SK-N-SH (cell line): ENCODE measurements around the gene THSD4. TPM values are rescaled to one million over a fixed set of nuclear protein-coding genes. Genes with fewer than 3 reads are reported as not detected.

Experiments used
- CTCF ChIA-PET: fragments of 300-600, 350-600 bp; formaldehyde crosslinking; extraction: SDS; loops from one replicate; lab custom pipeline; 2021; lab: Yijun Ruan, JAX
- POLR2A ChIA-PET: fragments of 350-600 bp; sonication (Branson Sonifier 250); formaldehyde crosslinking; extraction: SDS; loops from one replicate; lab custom pipeline; 2020; ENCODE audit warnings: antibody characterized with exemption, inconsistent platforms; lab: Yijun Ruan, JAX
- DNase-seq: peaks from one replicate; pipeline ENCODE4 v3.0.0; 2012
- H2AFZ ChIP-seq: fragments of 200-600 bp; sonication (generic); 2 replicates; pipeline ENCODE4 v1.8.1; 2016; ENCODE audit warnings: antibody characterized with exemption, mild to moderate bottlenecking, low read depth
- H3F3A ChIP-seq: fragments of 200-600 bp; sonication (generic); replicated peaks from 2 replicates; pipeline ENCODE3; 2016; ENCODE audit warnings: antibody characterized with exemption, mild to moderate bottlenecking; ENCODE audit not compliant: insufficient read depth
- H3K27ac ChIP-seq, 2 experiments: fragments of 200-500 bp in 1 of 2; fragments of 200-600 bp in 1 of 2; sonication (Bioruptor generic) in 1 of 2; sonication (generic), shearing (Covaris generic) in 1 of 2; 2 replicates each; pipeline versions ENCODE4 v1.5.1 to v1.6.1; 2014 to 2016; ENCODE audit warnings: low read depth in 2 of 2, inconsistent platforms in 1 of 2, low read length in 1 of 2, mild to moderate bottlenecking in 1 of 2, mixed read lengths in 1 of 2
- H3K27me3 ChIP-seq: fragments of 200-600 bp; sonication (generic), shearing (Covaris generic); 2 replicates; pipeline ENCODE4 v1.6.1; 2016; ENCODE audit warnings: mixed run types; ENCODE audit not compliant: insufficient read depth
- H3K36me3 ChIP-seq, 2 experiments: fragments of 200-500 bp in 1 of 2; fragments of 200-600 bp in 1 of 2; sonication (Bioruptor generic) in 1 of 2; sonication (generic) in 1 of 2; replicated peaks in 1 of 2; 2 replicates each; pipeline versions ENCODE3 to v1.5.1; 2014 to 2016; ENCODE audit warnings: low read length in 1 of 2, mild to moderate bottlenecking in 1 of 2; ENCODE audit not compliant: insufficient read depth in 2 of 2, control insufficient read depth in 1 of 2
- H3K4me1 ChIP-seq, 2 experiments: fragments of 200-500 bp in 1 of 2; fragments of 200-600 bp in 1 of 2; sonication (Bioruptor generic) in 1 of 2; sonication (generic), shearing (Covaris generic) in 1 of 2; 2 replicates each; pipeline versions ENCODE4 v1.5.1 to v1.6.1; 2014 to 2016; ENCODE audit warnings: low read depth in 1 of 2, low read length in 1 of 2, mixed run types in 1 of 2; ENCODE audit not compliant: insufficient read depth in 2 of 2, control insufficient read depth in 1 of 2
- H3K4me2 ChIP-seq: fragments of 200-600 bp; sonication (generic), shearing (Covaris generic); 2 replicates; pipeline ENCODE4 v1.6.1; 2017; ENCODE audit warnings: mixed run types
- H3K4me3 ChIP-seq, 2 experiments: fragments of 200-500 bp in 1 of 2; fragments of 200-600 bp in 1 of 2; sonication (Bioruptor generic) in 1 of 2; sonication (generic), shearing (Covaris generic) in 1 of 2; 2 replicates each; pipeline versions ENCODE4 v1.5.1 to v1.8.1; 2014 to 2016; ENCODE audit warnings: low read depth in 2 of 2, inconsistent platforms in 1 of 2, low read length in 1 of 2, mild to moderate bottlenecking in 1 of 2, mixed read lengths in 1 of 2, moderate library complexity in 1 of 2
- H3K79me2 ChIP-seq: fragments of 200-600 bp; sonication (generic); 2 replicates; pipeline ENCODE4 v1.8.1; 2017; ENCODE audit warnings: mild to moderate bottlenecking; ENCODE audit not compliant: insufficient read depth
- H3K9ac ChIP-seq: fragments of 200-600 bp; sonication (generic); 2 replicates; pipeline ENCODE4 v1.6.1; 2017; ENCODE audit warnings: mixed run types
- H3K9me2 ChIP-seq: fragments of 200-600 bp; sonication (generic); 2 replicates; pipeline ENCODE4 v1.6.1; 2017; ENCODE audit warnings: mixed run types
- H3K9me3 ChIP-seq: fragments of 200-600 bp; sonication (generic); 2 replicates; pipeline ENCODE4 v1.6.1; 2017; ENCODE audit warnings: mixed run types, mild to moderate bottlenecking, moderate library complexity
- H4K20me1 ChIP-seq: fragments of 200-600 bp; sonication (generic); 2 replicates; pipeline ENCODE4 v1.6.1; 2017; ENCODE audit warnings: mild to moderate bottlenecking, mixed run types; ENCODE audit not compliant: insufficient read depth
- CHD2 ChIP-seq: fragments of 150-350 bp; IDR thresholded peaks from 2 replicates; pipeline ENCODE4 v1.6.1; 2018; ENCODE audit warnings: low read length; ENCODE audit not compliant: partially characterized antibody
- ELF1 ChIP-seq: IDR thresholded peaks from 2 replicates; pipeline ENCODE4 v1.4.0; 2012
- EP300 ChIP-seq, 2 experiments: IDR thresholded peaks; 2 replicates each; pipeline versions ENCODE4 v1.4.0 to v1.6.1; 2012; ENCODE audit warnings: borderline replicate concordance in 1 of 2, low read depth in 1 of 2, low read length in 1 of 2
- FOSL2 ChIP-seq: IDR thresholded peaks from 2 replicates; pipeline ENCODE4 v1.4.0; 2012; ENCODE audit warnings: low read depth, mild to moderate bottlenecking, moderate library complexity, borderline replicate concordance
- FOXM1 ChIP-seq: IDR thresholded peaks from 2 replicates; pipeline ENCODE4 v1.4.0; 2012; ENCODE audit warnings: low read depth, mild to moderate bottlenecking
- GATA2 ChIP-seq: sonication (generic); formaldehyde crosslinking; IDR thresholded peaks from 2 replicates; pipeline ENCODE4 v1.5.0; 2020; ENCODE audit warnings: mild to moderate bottlenecking, missing genetic modification reagents
- PBX3 ChIP-seq: IDR thresholded peaks from 2 replicates; pipeline ENCODE4; 2012
- POLR2AphosphoS5 ChIP-seq: IDR thresholded peaks from 2 replicates; pipeline ENCODE4 v1.6.1; 2012; ENCODE audit warnings: low read depth, low read length
- RAD21 ChIP-seq: IDR thresholded peaks from 2 replicates; pipeline ENCODE4 v1.6.1; 2012; ENCODE audit warnings: mild to moderate bottlenecking, low read length
- RCOR1 ChIP-seq: fragments of 150-350 bp; IDR thresholded peaks from 2 replicates; pipeline ENCODE4 v1.6.1; 2017; ENCODE audit warnings: antibody characterized with exemption, low read length
- TAF1 ChIP-seq: IDR thresholded peaks from 2 replicates; pipeline ENCODE4 v1.6.1; 2012; ENCODE audit warnings: low read depth, mild to moderate bottlenecking, low read length, moderate library complexity, borderline replicate concordance
- TCF12 ChIP-seq: IDR thresholded peaks from 2 replicates; pipeline ENCODE4 v1.4.0; 2012
- TEAD4 ChIP-seq: IDR thresholded peaks from 2 replicates; pipeline ENCODE4 v1.4.0; 2012; ENCODE audit warnings: mild to moderate bottlenecking, borderline replicate concordance; ENCODE audit not compliant: insufficient read depth
- USF2 ChIP-seq: fragments of 150-350 bp; IDR thresholded peaks from 2 replicates; pipeline ENCODE4 v1.6.1; 2017; ENCODE audit warnings: antibody characterized with exemption, low read length, low read depth, borderline replicate concordance
- WGBS: methylation state at CpG from one replicate; pipeline ENCODE4 v1.1.6; 2017; ENCODE audit warnings: low lambda C conversion rate; 5-methylcytosine and 5-hydroxymethylcytosine counted together
- polyA plus RNA-seq, 3 experiments: library from polyadenylated mRNA; depleted of rRNA; stranded (reverse); fragments of >200 nt; gene quantifications; 2 replicates each; pipeline ENCODE4 v1.2.3, GENCODE V29; 2012

THSD4 gene
- polyA plus RNA-seq, 1 of the 3 experiments (the other 2 are of a cell fraction), result 79.1 TPM

DNA sequence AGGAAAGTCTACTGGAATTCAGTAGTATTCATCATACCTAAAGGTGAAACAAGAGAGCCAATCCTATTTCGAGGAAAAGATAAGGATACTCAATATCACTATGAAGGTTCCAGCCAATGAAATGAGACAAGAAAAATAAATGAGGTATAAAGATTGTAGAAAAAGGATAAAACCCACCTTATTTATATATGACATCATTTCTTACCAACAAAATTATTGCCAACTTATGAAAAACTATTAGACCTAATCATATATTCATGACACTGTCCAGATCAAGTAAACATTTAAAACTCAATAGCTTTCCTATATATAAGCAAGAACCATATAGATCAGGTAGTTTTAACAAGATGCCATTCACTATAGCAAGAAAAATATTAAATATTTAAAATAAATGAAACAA lies 584.7 kb downstream of the THSD4 start:
- Histone ChIP-seq H3F3A (peaks cover 3% of the 10 kb centered on the region), H3K9me2 (no peaks in the 10 kb centered on the region), H3K9me3 (no peaks in the 10 kb centered on the region), H3K79me2 (no peaks in the 10 kb centered on the region), H3K9ac (no peak overlapping the region), H3K27ac (no peak overlapping the region), H4K20me1 (no peaks in the 10 kb centered on the region), H3K36me3 (peaks cover 0 to 8% of the 10 kb centered on the region in 2 experiments), H3K4me2 (no peak overlapping the region), H3K4me3 (no peak overlapping the region), H2AFZ (no peak overlapping the region), H3K4me1 (peaks cover 0 to 4% of the 10 kb centered on the region in 2 experiments; a peak in 2 of 4 replicates), H3K27me3 (no peaks in the 10 kb centered on the region)
- ChIA-PET POLR2A (no interaction called here), CTCF (interaction anchor here (1.3 kb wide), 1 partner anchor 43 kb away, joined by 3 read pairs; no protein-coding TSS in a partner anchor)
- DNase-seq, result no peak
- no peak for TF ChIP-seq ELF1
- no peak for TF ChIP-seq CHD2
- TF ChIP-seq USF2, result no peak
- TF ChIP-seq TEAD4, result no peak
- no peak for TF ChIP-seq TAF1
- TF ChIP-seq GATA2 (CRISPR knock-in tag), result no peak
- no peak for TF ChIP-seq FOXM1
- WGBS, result 84% methylated on average over 1 of the region's 1 CpG

DNA sequence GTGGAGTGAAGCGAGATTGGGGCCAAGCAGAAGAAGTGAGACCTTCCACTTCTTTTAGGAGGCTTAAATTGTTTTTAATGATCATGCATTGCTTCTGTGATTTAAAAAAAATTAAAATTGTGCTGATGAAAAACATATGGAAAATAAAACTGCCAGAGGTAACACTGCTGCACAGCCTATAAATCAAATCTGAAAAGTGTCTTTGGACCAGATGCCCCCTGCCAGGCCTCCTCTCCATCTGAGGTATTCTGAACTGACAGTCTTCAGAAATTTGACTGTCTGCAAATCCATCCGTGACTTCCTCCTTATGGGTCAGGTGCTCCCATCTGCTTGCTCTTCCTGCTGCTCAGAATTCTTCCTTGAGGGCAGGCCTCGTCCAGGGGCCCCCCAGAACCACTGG lies 586.5 kb downstream of the THSD4 start:
- Histone ChIP-seq H2AFZ (no peak overlapping the region), H3K9ac (no peak overlapping the region), H3K27ac (peak overlapping the region in 1 of 2 experiments; percentile 76; a peak in 3 of 4 replicates), H3K4me3 (no peak overlapping the region), H3K9me3 (no peaks in the 10 kb centered on the region), H3F3A (peaks cover 10% of the 10 kb centered on the region), H3K27me3 (no peaks in the 10 kb centered on the region), H3K4me1 (peaks cover 12 to 15% of the 10 kb centered on the region in 2 experiments), H3K9me2 (no peaks in the 10 kb centered on the region), H3K79me2 (no peaks in the 10 kb centered on the region), H3K4me2 (no peak overlapping the region), H3K36me3 (no peaks in the 10 kb centered on the region), H4K20me1 (no peaks in the 10 kb centered on the region)
- TF ChIP-seq RCOR1 (peak; percentile 85), ELF1 (no peak), TEAD4 (no peak), TCF12 (peak; percentile 75), FOSL2 (no peak), EP300 (IDR thresholded peaks at IDR 0.05; ENCODE audit: borderline replicate concordance in 1 of 2, low read depth in 1 of 2, low read length in 1 of 2) (peak; percentile 29 to 88; a peak in 3 of 4 replicates), RAD21 (0 out of 2 replicates have a peak, but pooled peaks have one; percentile 9), FOXM1 (0 out of 2 replicates have a peak, but pooled peaks have one; percentile 38), PBX3 (peak; percentile 68), POLR2AphosphoS5 (0 out of 2 replicates have a peak, but pooled peaks have one; percentile 20)
- WGBS, result 67% methylated on average over 3 of the region's 3 CpGs
- ChIA-PET CTCF (no interaction called here), POLR2A (no interaction called here)
- DNase-seq, result peak; percentile 63
